HepG2 (cell line): ENCODE data around the gene ARL11.

ENCODE experiments used
- FOXO1 ChIP-seq: sonication (generic); formaldehyde crosslinking; IDR thresholded peaks from 2 replicates; pipeline ENCODE4 v1.4.0; 2020; ENCODE audit warnings: missing genetic modification reagents
- MAX ChIP-seq: IDR thresholded peaks from 2 replicates; pipeline ENCODE4 v1.6.1; 2012; ENCODE audit warnings: inconsistent platforms

- TF ChIP-seq FOXO1 (CRISPR knock-in tag) (no peak; the same call in 1 of the 2 replicates), MAX (no peak)
These were observed 17.1 kb downstream of the ARL11 start for GRCh38 chr13:49645451-49645850.
